Loucy (cell line): ENCODE results near the gene TLR5.

Source experiments
- H2AFZ ChIP-seq: fragments of 200-600 bp; sonication (generic); 2 replicates; pipeline ENCODE4 v1.6.0; 2016; ENCODE audit warnings: antibody characterized with exemption, mild to moderate bottlenecking, low read length, moderate library complexity
- H3F3A ChIP-seq: fragments of 200-600 bp; 2 replicates; pipeline ENCODE4 v1.6.0; 2016; ENCODE audit warnings: antibody characterized with exemption, low read depth, mild to moderate bottlenecking
- H3K27me3 ChIP-seq: fragments of 200-600 bp; sonication (generic); 2 replicates; pipeline ENCODE4 v1.6.1; 2014; ENCODE audit warnings: low read length, mild to moderate bottlenecking; ENCODE audit not compliant: insufficient read depth, poor library complexity, severe bottlenecking
- H3K36me3 ChIP-seq: fragments of 200-600 bp; sonication (generic); 2 replicates; pipeline ENCODE4 v1.6.1; 2016; ENCODE audit warnings: low read length; ENCODE audit not compliant: insufficient read depth
- H3K4me1 ChIP-seq: fragments of 200-600 bp; sonication (generic); 2 replicates; pipeline ENCODE4 v1.5.1; 2014; ENCODE audit warnings: low read length, mild to moderate bottlenecking; ENCODE audit not compliant: insufficient read depth, poor library complexity, severe bottlenecking
- H3K4me2 ChIP-seq: fragments of 200-600 bp; sonication (generic); 2 replicates; pipeline ENCODE4 v1.6.0; 2014; ENCODE audit warnings: antibody characterized with exemption, low read length, low read depth, mild to moderate bottlenecking; ENCODE audit not compliant: poor library complexity, severe bottlenecking
- H3K4me3 ChIP-seq: fragments of 200-600 bp; sonication (generic); 2 replicates; pipeline ENCODE4 v1.5.1; 2014; ENCODE audit warnings: low read length, mild to moderate bottlenecking, mixed read lengths; ENCODE audit not compliant: poor library complexity, severe bottlenecking
- H3K79me2 ChIP-seq: fragments of 200-600 bp; sonication (generic); 2 replicates; pipeline ENCODE4 v1.6.1; 2014; ENCODE audit warnings: low read length; ENCODE audit not compliant: insufficient read depth
- H3K9ac ChIP-seq: fragments of 200-600 bp; sonication (generic); 2 replicates; pipeline ENCODE4 v1.6.0; 2014; ENCODE audit warnings: mild to moderate bottlenecking, low read depth, low read length, moderate library complexity; ENCODE audit not compliant: poor library complexity, severe bottlenecking
- H3K9me2 ChIP-seq: fragments of 200-600 bp; sonication (generic); replicated peaks from 2 replicates; pipeline ENCODE4 v1.6.1; 2016; ENCODE audit warnings: low read depth, low read length, mixed read lengths
- H3K9me3 ChIP-seq: fragments of 200-600 bp; sonication (generic); 2 replicates; pipeline ENCODE4 v1.6.1; 2014; ENCODE audit warnings: mild to moderate bottlenecking, antibody characterized with exemption, low read length, low read depth; ENCODE audit not compliant: insufficient read depth
- H4K20me1 ChIP-seq: fragments of 200-600 bp; sonication (generic); 2 replicates; pipeline ENCODE4 v1.6.0; 2014; ENCODE audit warnings: antibody characterized with exemption, low read length, mild to moderate bottlenecking; ENCODE audit not compliant: insufficient read depth, poor library complexity, severe bottlenecking
- EZH2phosphoT487 ChIP-seq: fragments of 200-600 bp; IDR thresholded peaks from 2 replicates; pipeline ENCODE4 v1.6.1; 2018; ENCODE audit warnings: antibody characterized with exemption, mild to moderate bottlenecking, moderate library complexity, borderline replicate concordance
- TF ChIP-seq, protein P1 (sequence below): fragments of 200-600 bp; sonication (generic); conservative IDR thresholded peaks from 2 replicates; pipeline ENCODE4 v1.5.1; 2014; ENCODE audit warnings: mild to moderate bottlenecking, antibody characterized with exemption, low read length

Gene TLR5

DNA sequence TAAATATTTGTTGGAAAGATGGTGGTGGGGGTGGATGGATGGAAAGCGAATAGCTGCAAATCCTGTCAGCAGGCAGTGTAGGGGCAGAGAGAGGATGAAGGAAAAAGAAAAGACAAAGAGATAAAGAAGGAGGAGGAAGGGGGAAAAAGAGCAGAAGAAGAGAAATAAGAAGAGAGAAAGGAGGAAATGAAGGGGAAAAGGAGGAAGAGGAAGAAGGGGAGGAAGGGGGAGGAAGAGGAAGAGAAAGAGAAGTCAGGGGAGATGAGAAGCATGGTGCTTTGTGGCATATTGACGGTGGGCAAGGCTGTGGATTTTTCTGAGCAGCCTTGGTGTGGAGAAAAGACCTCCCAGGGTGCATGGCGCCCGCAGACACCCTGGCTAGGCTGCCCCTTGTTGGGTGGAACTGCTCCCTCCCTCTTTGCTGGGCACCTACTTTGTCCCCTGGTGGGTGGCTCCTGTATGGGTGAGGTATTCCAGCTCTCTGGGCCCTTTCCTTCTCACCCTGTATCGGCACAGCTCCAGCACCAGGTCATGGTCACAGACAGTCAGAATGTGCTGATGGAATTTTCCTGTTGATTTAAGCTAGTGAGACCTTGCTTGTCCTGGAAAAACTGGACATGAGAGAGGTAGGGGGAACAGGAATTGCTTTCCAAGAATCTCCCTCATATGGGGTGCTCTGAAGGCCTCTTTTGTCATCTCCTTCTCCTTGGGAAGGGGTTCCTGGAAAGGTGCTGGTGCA is 45.7 kb upstream of the TLR5 start:
- H3K4me3 ChIP-seq, result no peak overlapping the region
- peaks cover 9% of the 10 kb centered on the region for H3K4me1 ChIP-seq
- no peaks in the 10 kb centered on the region for H3K36me3 ChIP-seq
- no peaks in the 10 kb centered on the region for H3K9me2 ChIP-seq
- H3F3A ChIP-seq, result no peaks in the 10 kb centered on the region
- H3K27me3 ChIP-seq, result no peaks in the 10 kb centered on the region
- H3K79me2 ChIP-seq, result no peaks in the 10 kb centered on the region
- no peaks in the 10 kb centered on the region for H4K20me1 ChIP-seq
- H2AFZ ChIP-seq, result no peak overlapping the region
- H3K9ac ChIP-seq, result no peak overlapping the region
- no peaks in the 10 kb centered on the region for H3K9me3 ChIP-seq
- H3K4me2 ChIP-seq, result no peak overlapping the region
- TF ChIP-seq, protein P1, sequence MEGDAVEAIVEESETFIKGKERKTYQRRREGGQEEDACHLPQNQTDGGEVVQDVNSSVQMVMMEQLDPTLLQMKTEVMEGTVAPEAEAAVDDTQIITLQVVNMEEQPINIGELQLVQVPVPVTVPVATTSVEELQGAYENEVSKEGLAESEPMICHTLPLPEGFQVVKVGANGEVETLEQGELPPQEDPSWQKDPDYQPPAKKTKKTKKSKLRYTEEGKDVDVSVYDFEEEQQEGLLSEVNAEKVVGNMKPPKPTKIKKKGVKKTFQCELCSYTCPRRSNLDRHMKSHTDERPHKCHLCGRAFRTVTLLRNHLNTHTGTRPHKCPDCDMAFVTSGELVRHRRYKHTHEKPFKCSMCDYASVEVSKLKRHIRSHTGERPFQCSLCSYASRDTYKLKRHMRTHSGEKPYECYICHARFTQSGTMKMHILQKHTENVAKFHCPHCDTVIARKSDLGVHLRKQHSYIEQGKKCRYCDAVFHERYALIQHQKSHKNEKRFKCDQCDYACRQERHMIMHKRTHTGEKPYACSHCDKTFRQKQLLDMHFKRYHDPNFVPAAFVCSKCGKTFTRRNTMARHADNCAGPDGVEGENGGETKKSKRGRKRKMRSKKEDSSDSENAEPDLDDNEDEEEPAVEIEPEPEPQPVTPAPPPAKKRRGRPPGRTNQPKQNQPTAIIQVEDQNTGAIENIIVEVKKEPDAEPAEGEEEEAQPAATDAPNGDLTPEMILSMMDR, result no peak
- TF ChIP-seq EZH2phosphoT487, result no peak

DNA sequence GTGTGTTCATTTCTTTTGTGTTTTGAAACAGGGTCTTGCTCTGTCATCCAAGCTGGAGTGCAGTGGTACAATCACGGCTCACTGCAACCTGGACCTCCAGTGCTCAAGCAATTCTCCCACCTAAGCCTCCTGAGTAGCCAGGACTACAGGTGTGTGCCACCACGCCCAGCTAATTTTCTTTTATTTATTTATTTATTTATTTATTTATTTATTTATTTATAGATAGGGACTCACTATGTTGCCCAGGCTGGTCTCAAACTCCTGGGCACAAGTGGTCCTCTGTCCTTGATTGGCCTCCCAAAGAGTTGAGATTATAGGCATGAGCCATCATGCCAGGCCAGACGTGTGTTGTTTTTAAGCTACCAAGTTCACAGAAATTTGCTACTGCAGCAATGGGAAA is 43.8 kb upstream of the TLR5 start:
- Histone ChIP-seq H3K4me2 (no peak overlapping the region), H3K4me1 (peaks cover 9% of the 10 kb centered on the region), H3K9me3 (no peaks in the 10 kb centered on the region), H3K4me3 (no peak overlapping the region), H3K9me2 (no peaks in the 10 kb centered on the region), H3K9ac (no peak overlapping the region), H3F3A (no peaks in the 10 kb centered on the region), H4K20me1 (no peaks in the 10 kb centered on the region), H3K27me3 (no peaks in the 10 kb centered on the region), H3K36me3 (no peaks in the 10 kb centered on the region), H3K79me2 (no peaks in the 10 kb centered on the region), H2AFZ (no peak overlapping the region)
- TF ChIP-seq EZH2phosphoT487, result no peak
- TF ChIP-seq, protein P1, result no peak

DNA sequence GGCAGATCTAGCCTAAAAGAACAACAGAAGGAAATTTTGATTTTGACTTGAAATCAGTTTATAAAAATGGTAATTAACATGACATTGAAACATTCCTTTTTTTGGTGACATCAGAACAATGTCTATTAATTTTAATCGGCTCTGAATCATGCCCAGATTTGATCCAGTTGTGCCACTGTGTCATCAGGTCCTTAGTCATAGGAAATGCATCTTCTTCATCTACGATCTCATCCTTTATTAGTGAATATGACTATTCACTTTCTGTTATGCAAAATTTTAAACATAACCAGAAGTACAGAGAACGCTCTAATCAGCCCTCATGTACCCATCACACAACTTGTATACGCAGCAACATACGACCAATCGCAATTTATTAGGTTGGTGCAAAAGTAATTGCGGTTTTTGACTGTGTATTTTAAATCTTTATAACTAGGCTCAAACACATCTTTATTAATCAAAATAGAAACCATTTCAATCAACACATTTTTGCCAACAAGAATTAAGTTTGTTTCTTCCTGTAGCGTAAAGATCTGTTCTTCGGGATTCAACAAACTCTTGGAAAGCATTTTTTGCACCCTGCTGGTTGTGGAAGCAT is 40.3 kb upstream of the TLR5 start:
- Histone ChIP-seq H3K9ac (no peak overlapping the region), H3K27me3 (no peaks in the 10 kb centered on the region), H3K9me3 (no peaks in the 10 kb centered on the region), H3K36me3 (no peaks in the 10 kb centered on the region), H2AFZ (no peak overlapping the region), H3K4me1 (no peaks in the 10 kb centered on the region), H3F3A (no peaks in the 10 kb centered on the region), H3K9me2 (no peaks in the 10 kb centered on the region), H4K20me1 (no peaks in the 10 kb centered on the region), H3K4me3 (no peak overlapping the region), H3K79me2 (no peaks in the 10 kb centered on the region), H3K4me2 (no peak overlapping the region)
- TF ChIP-seq, protein P1, result no peak
- TF ChIP-seq EZH2phosphoT487, result no peak
